Measurements from ENCODE around the gene ATP2C1.

DNA sequence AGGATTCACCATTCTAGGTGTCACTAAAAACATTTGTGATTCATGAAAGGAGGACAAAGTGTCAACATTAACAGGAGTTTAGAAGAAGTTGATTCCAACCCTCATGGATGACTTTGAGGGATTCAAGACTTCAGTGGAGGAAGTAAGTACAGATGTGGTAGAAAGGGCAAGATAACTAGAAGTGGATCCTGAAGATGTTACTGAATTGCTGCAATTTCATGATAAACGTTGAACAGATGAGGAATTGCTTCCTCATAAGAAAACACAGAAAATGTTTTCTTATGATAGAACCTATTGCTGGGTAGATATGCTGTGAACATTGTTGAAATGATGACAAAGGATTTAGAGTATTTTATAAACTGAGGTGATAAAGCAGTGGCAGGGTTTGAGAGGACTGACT, 23.5 kb upstream of the ATP2C1 start:
- TF ChIP-seq POLR2AphosphoS5 (IDR thresholded peaks at IDR 0.05; ENCODE audit: low read depth) = no peak
- TF ChIP-seq EZH2 (IDR thresholded peaks at IDR 0.05; ENCODE audit: low read depth, unreplicated experiment) = no peak
- TF ChIP-seq, protein P1, sequence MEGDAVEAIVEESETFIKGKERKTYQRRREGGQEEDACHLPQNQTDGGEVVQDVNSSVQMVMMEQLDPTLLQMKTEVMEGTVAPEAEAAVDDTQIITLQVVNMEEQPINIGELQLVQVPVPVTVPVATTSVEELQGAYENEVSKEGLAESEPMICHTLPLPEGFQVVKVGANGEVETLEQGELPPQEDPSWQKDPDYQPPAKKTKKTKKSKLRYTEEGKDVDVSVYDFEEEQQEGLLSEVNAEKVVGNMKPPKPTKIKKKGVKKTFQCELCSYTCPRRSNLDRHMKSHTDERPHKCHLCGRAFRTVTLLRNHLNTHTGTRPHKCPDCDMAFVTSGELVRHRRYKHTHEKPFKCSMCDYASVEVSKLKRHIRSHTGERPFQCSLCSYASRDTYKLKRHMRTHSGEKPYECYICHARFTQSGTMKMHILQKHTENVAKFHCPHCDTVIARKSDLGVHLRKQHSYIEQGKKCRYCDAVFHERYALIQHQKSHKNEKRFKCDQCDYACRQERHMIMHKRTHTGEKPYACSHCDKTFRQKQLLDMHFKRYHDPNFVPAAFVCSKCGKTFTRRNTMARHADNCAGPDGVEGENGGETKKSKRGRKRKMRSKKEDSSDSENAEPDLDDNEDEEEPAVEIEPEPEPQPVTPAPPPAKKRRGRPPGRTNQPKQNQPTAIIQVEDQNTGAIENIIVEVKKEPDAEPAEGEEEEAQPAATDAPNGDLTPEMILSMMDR (conservative IDR thresholded peaks at IDR 0.05; ENCODE audit: low read depth in 2 of 2) = no peak
- no peak for TF ChIP-seq JUNB (IDR thresholded peaks at IDR 0.05; ENCODE audit: unreplicated experiment)
- TF ChIP-seq, protein P2, sequence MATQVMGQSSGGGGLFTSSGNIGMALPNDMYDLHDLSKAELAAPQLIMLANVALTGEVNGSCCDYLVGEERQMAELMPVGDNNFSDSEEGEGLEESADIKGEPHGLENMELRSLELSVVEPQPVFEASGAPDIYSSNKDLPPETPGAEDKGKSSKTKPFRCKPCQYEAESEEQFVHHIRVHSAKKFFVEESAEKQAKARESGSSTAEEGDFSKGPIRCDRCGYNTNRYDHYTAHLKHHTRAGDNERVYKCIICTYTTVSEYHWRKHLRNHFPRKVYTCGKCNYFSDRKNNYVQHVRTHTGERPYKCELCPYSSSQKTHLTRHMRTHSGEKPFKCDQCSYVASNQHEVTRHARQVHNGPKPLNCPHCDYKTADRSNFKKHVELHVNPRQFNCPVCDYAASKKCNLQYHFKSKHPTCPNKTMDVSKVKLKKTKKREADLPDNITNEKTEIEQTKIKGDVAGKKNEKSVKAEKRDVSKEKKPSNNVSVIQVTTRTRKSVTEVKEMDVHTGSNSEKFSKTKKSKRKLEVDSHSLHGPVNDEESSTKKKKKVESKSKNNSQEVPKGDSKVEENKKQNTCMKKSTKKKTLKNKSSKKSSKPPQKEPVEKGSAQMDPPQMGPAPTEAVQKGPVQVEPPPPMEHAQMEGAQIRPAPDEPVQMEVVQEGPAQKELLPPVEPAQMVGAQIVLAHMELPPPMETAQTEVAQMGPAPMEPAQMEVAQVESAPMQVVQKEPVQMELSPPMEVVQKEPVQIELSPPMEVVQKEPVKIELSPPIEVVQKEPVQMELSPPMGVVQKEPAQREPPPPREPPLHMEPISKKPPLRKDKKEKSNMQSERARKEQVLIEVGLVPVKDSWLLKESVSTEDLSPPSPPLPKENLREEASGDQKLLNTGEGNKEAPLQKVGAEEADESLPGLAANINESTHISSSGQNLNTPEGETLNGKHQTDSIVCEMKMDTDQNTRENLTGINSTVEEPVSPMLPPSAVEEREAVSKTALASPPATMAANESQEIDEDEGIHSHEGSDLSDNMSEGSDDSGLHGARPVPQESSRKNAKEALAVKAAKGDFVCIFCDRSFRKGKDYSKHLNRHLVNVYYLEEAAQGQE (IDR thresholded peaks at IDR 0.05; ENCODE audit: unreplicated experiment) = no peak
- TF ChIP-seq CREB1 (CRISPR knock-in tag; IDR thresholded peaks at IDR 0.05; ENCODE audit: low read depth) = no peak
- TF ChIP-seq STAT1 (IDR thresholded peaks at IDR 0.05; ENCODE audit: unreplicated experiment) = no peak
- TF ChIP-seq EZH2phosphoT487 (IDR thresholded peaks at IDR 0.05; ENCODE audit: unreplicated experiment) = no peak
- no peak for TF ChIP-seq ZNF331 (CRISPR knock-in tag; IDR thresholded peaks at IDR 0.05; ENCODE audit: low read depth)
- no peak for TF ChIP-seq ZNF114 (CRISPR knock-in tag; IDR thresholded peaks at IDR 0.05)
- TF ChIP-seq, protein P3, sequence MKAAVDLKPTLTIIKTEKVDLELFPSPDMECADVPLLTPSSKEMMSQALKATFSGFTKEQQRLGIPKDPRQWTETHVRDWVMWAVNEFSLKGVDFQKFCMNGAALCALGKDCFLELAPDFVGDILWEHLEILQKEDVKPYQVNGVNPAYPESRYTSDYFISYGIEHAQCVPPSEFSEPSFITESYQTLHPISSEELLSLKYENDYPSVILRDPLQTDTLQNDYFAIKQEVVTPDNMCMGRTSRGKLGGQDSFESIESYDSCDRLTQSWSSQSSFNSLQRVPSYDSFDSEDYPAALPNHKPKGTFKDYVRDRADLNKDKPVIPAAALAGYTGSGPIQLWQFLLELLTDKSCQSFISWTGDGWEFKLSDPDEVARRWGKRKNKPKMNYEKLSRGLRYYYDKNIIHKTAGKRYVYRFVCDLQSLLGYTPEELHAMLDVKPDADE (IDR thresholded peaks at IDR 0.05) = no peak

All from GM23338 (cell line).